HG02610 (cell line): ENCODE data around the gene TMEM100.

ENCODE experiments used
- ATAC-seq: cut with Tn5 transposase; IDR thresholded peaks from one replicate; pipeline ENCODE4 v1.9.1; 2021; ENCODE audit warnings: mild to moderate bottlenecking, moderate library complexity; ENCODE audit not compliant: unreplicated experiment

Gene TMEM100

GRCh38 chr17:55745258-55745657 lies 22.6 kb upstream of the TMEM100 start:
- ATAC-seq, result no peak

GRCh38 chr17:55743103-55743679 lies 20.5 kb upstream of the TMEM100 start:
- peak; percentile 29 for ATAC-seq

GRCh38 chr17:55742272-55743102 lies 19.8 kb upstream of the TMEM100 start:
- ATAC-seq, result peak; percentile 90

GRCh38 chr17:55741356-55741700 lies 18.7 kb upstream of the TMEM100 start:
- no peak for ATAC-seq

GRCh38 chr17:55740511-55741355 lies 18.1 kb upstream of the TMEM100 start:
- ATAC-seq, result no peak

GRCh38 chr17:55737976-55738501 lies 15.4 kb upstream of the TMEM100 start:
- no peak for ATAC-seq

GRCh38 chr17:55735731-55736405 lies 13.2 kb upstream of the TMEM100 start:
- no peak for ATAC-seq

GRCh38 chr17:55734128-55734781 lies 11.6 kb upstream of the TMEM100 start:
- peak; percentile 90 for ATAC-seq

- ATAC-seq, result no peak
Measured at GRCh38 chr17:55731586-55732250, 9.1 kb upstream of the TMEM100 start.

- ATAC-seq, result no peak
Measured at GRCh38 chr17:55730808-55731207, 8.1 kb upstream of the TMEM100 start.

GRCh38 chr17:55730380-55730779 lies 7.7 kb upstream of the TMEM100 start:
- no peak for ATAC-seq

GRCh38 chr17:55729484-55729883 lies 6.8 kb upstream of the TMEM100 start:
- no peak for ATAC-seq

GRCh38 chr17:55728833-55729232 lies 6.2 kb upstream of the TMEM100 start:
- ATAC-seq, result no peak

- ATAC-seq, result no peak
Measured at GRCh38 chr17:55728361-55728760, 5.7 kb upstream of the TMEM100 start.

- ATAC-seq, result no peak
Measured at GRCh38 chr17:55727920-55728319, 5.3 kb upstream of the TMEM100 start.

- no peak for ATAC-seq
Measured at GRCh38 chr17:55727275-55727674, 4.6 kb upstream of the TMEM100 start.

- ATAC-seq, result no peak
Measured at GRCh38 chr17:55726440-55726839, 3.8 kb upstream of the TMEM100 start.

- no peak for ATAC-seq
Measured at GRCh38 chr17:55723488-55723848, 804 bp upstream of the TMEM100 start.

GRCh38 chr17:55722016-55722736 lies 488 bp downstream of the TMEM100 start:
- ATAC-seq, result no peak
